HepG2 (cell line): ENCODE data around the gene BEAN1. TPM values are rescaled to one million over a fixed set of nuclear protein-coding genes. Genes with fewer than 3 reads are reported as not detected.

Source experiments
- ATAC-seq: fragments of 200-7000 bp; cut with Tn5 transposase; 3 replicates; pipeline ENCODE4 v1.9.1; 2020; ENCODE audit warnings: mild to moderate bottlenecking, moderate library complexity
- BruUV-seq: library from RNA; stranded (reverse); fragments of 400-500 nt; replicated peaks from 2 replicates; lab custom pipeline; 2021; lab: Mats Ljungman, UMichigan
- CTCF ChIA-PET: fragments of 300-600 bp; formaldehyde crosslinking; extraction: SDS; loops from one replicate; lab custom pipeline; 2021; ENCODE audit warnings: low total read pairs, inconsistent platforms, low intra/inter-chr PET ratio; lab: Yijun Ruan, JAX
- POLR2A ChIA-PET: fragments of 350-600 bp; sonication (Branson Sonifier 250); formaldehyde crosslinking; loops from one replicate; lab custom pipeline; 2020; ENCODE audit warnings: antibody characterized with exemption, inconsistent platforms; lab: Yijun Ruan, JAX
- DNase-seq: peaks from one replicate; pipeline ENCODE4 v3.0.0-alpha.2; 2015; ENCODE audit warnings: low spot score
- FAIRE-seq: peaks from 3 replicates; lab custom pipeline; 2011; peaks lifted over from hg19 to GRCh38; lab: Jason Lieb, UNC
- H2AFZ ChIP-seq: one replicate; pipeline ENCODE4 v1.6.1; 2011; ENCODE audit warnings: low read length, inconsistent platforms
- H3K27ac ChIP-seq: fragments of 300-600 bp; 3 replicates; pipeline ENCODE4 v1.8.0; 2011; ENCODE audit warnings: mixed run types, mild to moderate bottlenecking, mixed read lengths, low read length, inconsistent platforms; ENCODE audit not compliant: insufficient read depth; ENCODE audit errors: extremely low read length
- H3K27me3 ChIP-seq, 2 experiments: fragments of 200-600 bp in 1 of 2; 2 replicates in 1 of 2; 3 replicates in 1 of 2; pipeline versions ENCODE4 v1.6.0 to v1.8.0; 2011; ENCODE audit warnings: low read length in 2 of 2, mild to moderate bottlenecking in 2 of 2, moderate library complexity in 2 of 2, inconsistent platforms in 1 of 2; ENCODE audit not compliant: insufficient read depth in 2 of 2, control insufficient read depth in 1 of 2
- H3K36me3 ChIP-seq, 2 experiments: fragments of 200-600 bp in 1 of 2; replicated peaks in 1 of 2; 2 replicates in 1 of 2; 3 replicates in 1 of 2; pipeline versions ENCODE4 v1.5.1 to v1.8.0; 2011; ENCODE audit warnings: low read length in 2 of 2, inconsistent platforms in 1 of 2; ENCODE audit not compliant: insufficient read depth in 2 of 2, control insufficient read depth in 1 of 2
- H3K4me1 ChIP-seq: 2 replicates; pipeline ENCODE4 v1.5.1; 2012; ENCODE audit warnings: low read length, inconsistent platforms; ENCODE audit not compliant: insufficient read depth
- H3K4me2 ChIP-seq: 2 replicates; pipeline ENCODE4 v1.6.0; 2011; ENCODE audit warnings: low read depth, low read length, inconsistent platforms
- H3K4me3 ChIP-seq, 3 experiments: fragments of 200-600 bp in 1 of 3; sonication (generic), shearing (Covaris generic) in 1 of 3; replicated peaks in 1 of 3; 2 replicates each; pipeline ENCODE4 v1.5.1; 2011 to 2016; ENCODE audit warnings: low read length in 3 of 3, inconsistent platforms in 2 of 3, low read depth in 2 of 3, mild to moderate bottlenecking in 2 of 3, control low read depth in 1 of 3, mixed read lengths in 1 of 3; ENCODE audit not compliant: insufficient read depth in 1 of 3
- H3K79me2 ChIP-seq: one replicate; pipeline ENCODE4 v1.6.1; 2011; ENCODE audit warnings: low read length, inconsistent platforms; ENCODE audit not compliant: insufficient read depth
- H3K9ac ChIP-seq: 2 replicates; pipeline ENCODE4 v1.6.0; 2011; ENCODE audit warnings: mild to moderate bottlenecking, low read depth, low read length, inconsistent platforms; ENCODE audit not compliant: insufficient read depth
- H3K9me3 ChIP-seq: 2 replicates; pipeline ENCODE4 v1.5.1; 2012; ENCODE audit warnings: mild to moderate bottlenecking, low read length
- H4K20me1 ChIP-seq: 2 replicates; pipeline ENCODE4 v1.6.0; 2011; ENCODE audit warnings: inconsistent platforms, mild to moderate bottlenecking, low read length, moderate library complexity; ENCODE audit not compliant: insufficient read depth
- ADNP ChIP-seq: sonication (generic); formaldehyde crosslinking; IDR thresholded peaks from 2 replicates; pipeline ENCODE4 v1.4.0; 2020; ENCODE audit warnings: missing genetic modification reagents
- AHR ChIP-seq: IDR thresholded peaks from 2 replicates; pipeline ENCODE4 v1.6.1; 2018; ENCODE audit warnings: missing genetic modification reagents, missing compliant biosample characterization
- KDM2A ChIP-seq: sonication (generic); formaldehyde crosslinking; IDR thresholded peaks from 2 replicates; pipeline ENCODE4 v1.4.0; 2020; ENCODE audit warnings: low read depth, missing genetic modification reagents, borderline replicate concordance
- NFYB ChIP-seq: sonication (generic); formaldehyde crosslinking; IDR thresholded peaks from 2 replicates; pipeline ENCODE4 v1.4.0; 2020; ENCODE audit warnings: missing genetic modification reagents
- RNF2 ChIP-seq: fragments of 450-650 bp; conservative IDR thresholded peaks from 2 replicates; pipeline ENCODE4 v1.6.1; 2016; ENCODE audit warnings: low read depth
- ZBTB25 ChIP-seq: IDR thresholded peaks from 2 replicates; pipeline ENCODE4 v1.6.1; 2018; ENCODE audit warnings: missing genetic modification reagents
- ZNF232 ChIP-seq: sonication (generic); formaldehyde crosslinking; IDR thresholded peaks from 2 replicates; pipeline ENCODE4 v1.4.0; 2020; ENCODE audit warnings: missing genetic modification reagents, borderline replicate concordance
- ZNF280B ChIP-seq: sonication (generic); formaldehyde crosslinking; IDR thresholded peaks from 2 replicates; pipeline ENCODE4 v1.5.0; 2020; ENCODE audit warnings: missing genetic modification reagents, mild to moderate bottlenecking, borderline replicate concordance
- ZNF430 ChIP-seq: sonication (generic); formaldehyde crosslinking; IDR thresholded peaks from 2 replicates; pipeline ENCODE4 v1.9.0; 2021; ENCODE audit warnings: mild to moderate bottlenecking, missing genetic modification reagents
- ZNF569 ChIP-seq: sonication (generic); formaldehyde crosslinking; IDR thresholded peaks from 2 replicates; pipeline ENCODE4 v1.5.0; 2020; ENCODE audit warnings: mild to moderate bottlenecking, missing genetic modification reagents, moderate library complexity, borderline replicate concordance
- ZNF776 ChIP-seq: sonication (generic); formaldehyde crosslinking; IDR thresholded peaks from 2 replicates; pipeline ENCODE4 v1.4.0; 2020; ENCODE audit warnings: mild to moderate bottlenecking, missing genetic modification reagents
- WGBS: methylation state at CpG from one replicate; pipeline ENCODE4 v1.1.6; 2017; ENCODE audit warnings: low lambda C conversion rate; 5-methylcytosine and 5-hydroxymethylcytosine counted together
- in situ Hi-C: cut with HindIII; loops from 2 replicates; pipeline ENCODE4 v1.10.0; 2017; ENCODE audit warnings: low pct_unique_long_range_greater_than_20kb; ENCODE audit not compliant: extremely low pct_ligation_motif_present
- intact Hi-C: fragments of 100-400 bp; cut with micrococcal nuclease; formaldehyde crosslinking; loops from one replicate; pipeline ENCODE4 v1.10.0; 2022; ENCODE audit not compliant: unreplicated experiment
- polyA plus RNA-seq, 8 experiments: library from polyadenylated mRNA; depleted of rRNA in 3 of 8; stranded (reverse) in 7 of 8; unstranded in 1 of 8; fragments of >200 nt; fragmentation: Illumina TruSeq in 4 of 8; extraction: Trizol in 4 of 8; gene quantifications; 2 replicates each; pipeline versions ENCODE4 v1.2.1 to v1.2.3, GENCODE V29; 2011 to 2016; ENCODE audit warnings: low read depth in 4 of 8, missing spikeins in 1 of 8, mixed read lengths in 1 of 8; ENCODE audit not compliant: insufficient read depth in 1 of 8
- total RNA-seq, 5 experiments: library from RNA; depleted of rRNA; stranded (reverse); fragments of >200 nt; fragmentation: Illumina TruSeq; extraction: Trizol; gene quantifications; 2 replicates each; pipeline ENCODE4 v1.2.3, GENCODE V29; 2016; ENCODE audit warnings: low read depth in 1 of 5
- TF ChIP-seq, protein P1 (sequence below): sonication (generic); formaldehyde crosslinking; IDR thresholded peaks from 2 replicates; pipeline ENCODE4 v1.5.1; 2020; ENCODE audit warnings: mild to moderate bottlenecking, missing genetic modification reagents, moderate library complexity

BEAN1 gene
- total and polyA plus RNA-seq, 2 of the 13 experiments (the other 11 are each of a cell fraction or from before 2014, with no cell fraction given): 0.53 to 1.4 TPM

GRCh38 chr16:66481081-66481942, 54.2 kb downstream of the BEAN1 start:
- Histone ChIP-seq H3K9me3 (no peaks in the 10 kb centered on the region), H3K4me2 (peak overlapping the region; percentile 30; the same call in 1 of the 2 replicates), H3K27ac (no peak overlapping the region), H4K20me1 (no peaks in the 10 kb centered on the region), H3K79me2 (no peaks in the 10 kb centered on the region), H3K36me3 (no peaks in the 10 kb centered on the region), H2AFZ (no peak overlapping the region), H3K27me3 (peaks cover 3 to 43% of the 10 kb centered on the region in 2 experiments), H3K4me1 (peaks cover 30% of the 10 kb centered on the region), H3K9ac (0 out of 2 replicates have a peak overlapping the region, but pooled peaks have one; percentile 5), H3K4me3 (no peak overlapping the region; a peak in 1 of 6 replicates)
- ChIA-PET POLR2A (no interaction called here), CTCF (interaction anchor here (8.6 kb wide), 1 partner anchor 75 kb away, joined by 121 read pairs; no protein-coding TSS in a partner anchor)
- DNase-seq (no peak), FAIRE-seq (no peak), ATAC-seq (peak; percentile 1; the same call in 1 of the 3 replicates)
- no TSS peak for BruUV-seq
- intact Hi-C loops (no loop called here), in situ Hi-C loops (no loop called here)
- 35% methylated on average over 17 of the region's 25 CpGs for WGBS
- TF ChIP-seq ADNP (CRISPR knock-in tag) (no peak), ZNF430 (CRISPR knock-in tag) (no peak), ZBTB25 (CRISPR knock-in tag) (no peak), KDM2A (CRISPR knock-in tag) (no peak), NFYB (CRISPR knock-in tag) (no peak), ZNF232 (CRISPR knock-in tag) (no peak), ZNF776 (CRISPR knock-in tag) (no peak), ZNF569 (CRISPR knock-in tag) (no peak), ZNF280B (CRISPR knock-in tag) (no peak), RNF2 (no peak), AHR (no peak)
- TF ChIP-seq, protein P1, sequence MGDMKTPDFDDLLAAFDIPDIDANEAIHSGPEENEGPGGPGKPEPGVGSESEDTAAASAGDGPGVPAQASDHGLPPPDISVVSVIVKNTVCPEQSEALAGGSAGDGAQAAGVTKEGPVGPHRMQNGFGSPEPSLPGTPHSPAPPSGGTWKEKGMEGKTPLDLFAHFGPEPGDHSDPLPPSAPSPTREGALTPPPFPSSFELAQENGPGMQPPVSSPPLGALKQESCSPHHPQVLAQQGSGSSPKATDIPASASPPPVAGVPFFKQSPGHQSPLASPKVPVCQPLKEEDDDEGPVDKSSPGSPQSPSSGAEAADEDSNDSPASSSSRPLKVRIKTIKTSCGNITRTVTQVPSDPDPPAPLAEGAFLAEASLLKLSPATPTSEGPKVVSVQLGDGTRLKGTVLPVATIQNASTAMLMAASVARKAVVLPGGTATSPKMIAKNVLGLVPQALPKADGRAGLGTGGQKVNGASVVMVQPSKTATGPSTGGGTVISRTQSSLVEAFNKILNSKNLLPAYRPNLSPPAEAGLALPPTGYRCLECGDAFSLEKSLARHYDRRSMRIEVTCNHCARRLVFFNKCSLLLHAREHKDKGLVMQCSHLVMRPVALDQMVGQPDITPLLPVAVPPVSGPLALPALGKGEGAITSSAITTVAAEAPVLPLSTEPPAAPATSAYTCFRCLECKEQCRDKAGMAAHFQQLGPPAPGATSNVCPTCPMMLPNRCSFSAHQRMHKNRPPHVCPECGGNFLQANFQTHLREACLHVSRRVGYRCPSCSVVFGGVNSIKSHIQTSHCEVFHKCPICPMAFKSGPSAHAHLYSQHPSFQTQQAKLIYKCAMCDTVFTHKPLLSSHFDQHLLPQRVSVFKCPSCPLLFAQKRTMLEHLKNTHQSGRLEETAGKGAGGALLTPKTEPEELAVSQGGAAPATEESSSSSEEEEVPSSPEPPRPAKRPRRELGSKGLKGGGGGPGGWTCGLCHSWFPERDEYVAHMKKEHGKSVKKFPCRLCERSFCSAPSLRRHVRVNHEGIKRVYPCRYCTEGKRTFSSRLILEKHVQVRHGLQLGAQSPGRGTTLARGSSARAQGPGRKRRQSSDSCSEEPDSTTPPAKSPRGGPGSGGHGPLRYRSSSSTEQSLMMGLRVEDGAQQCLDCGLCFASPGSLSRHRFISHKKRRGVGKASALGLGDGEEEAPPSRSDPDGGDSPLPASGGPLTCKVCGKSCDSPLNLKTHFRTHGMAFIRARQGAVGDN (CRISPR knock-in tag): peak; percentile 43
